ENCODE data around the gene TSC1. TPM values are rescaled to one million over a fixed set of nuclear protein-coding genes. Genes with fewer than 3 reads are reported as not detected.
A peak's percentile ranks its signal among the peaks of the same experiment; 100 is the strongest.
"Not testable (repeated sequence)": the region's sequence is repeated elsewhere in the genome, so short reads cannot be mapped to it uniquely, and the experiment has no call there.

The TSC1 gene
- 18.7 and 29.0 TPM in 2 replicates for total RNA-seq

GRCh38 chr9:132944294-132945185 is at the start of gene TSC1:
Gene TSC1 (minus strand): TSS chr9:132944616. CDS start chr9:132928872, 15,744 bp downstream.
- DNase-seq (ENCODE audit: low read depth, low spot score), result peak; percentile 85

GRCh38 chr9:132993511-132993939 is 49.1 kb upstream of the TSC1 start:
- no peak for DNase-seq (ENCODE audit: low read depth, low spot score)

DNA sequence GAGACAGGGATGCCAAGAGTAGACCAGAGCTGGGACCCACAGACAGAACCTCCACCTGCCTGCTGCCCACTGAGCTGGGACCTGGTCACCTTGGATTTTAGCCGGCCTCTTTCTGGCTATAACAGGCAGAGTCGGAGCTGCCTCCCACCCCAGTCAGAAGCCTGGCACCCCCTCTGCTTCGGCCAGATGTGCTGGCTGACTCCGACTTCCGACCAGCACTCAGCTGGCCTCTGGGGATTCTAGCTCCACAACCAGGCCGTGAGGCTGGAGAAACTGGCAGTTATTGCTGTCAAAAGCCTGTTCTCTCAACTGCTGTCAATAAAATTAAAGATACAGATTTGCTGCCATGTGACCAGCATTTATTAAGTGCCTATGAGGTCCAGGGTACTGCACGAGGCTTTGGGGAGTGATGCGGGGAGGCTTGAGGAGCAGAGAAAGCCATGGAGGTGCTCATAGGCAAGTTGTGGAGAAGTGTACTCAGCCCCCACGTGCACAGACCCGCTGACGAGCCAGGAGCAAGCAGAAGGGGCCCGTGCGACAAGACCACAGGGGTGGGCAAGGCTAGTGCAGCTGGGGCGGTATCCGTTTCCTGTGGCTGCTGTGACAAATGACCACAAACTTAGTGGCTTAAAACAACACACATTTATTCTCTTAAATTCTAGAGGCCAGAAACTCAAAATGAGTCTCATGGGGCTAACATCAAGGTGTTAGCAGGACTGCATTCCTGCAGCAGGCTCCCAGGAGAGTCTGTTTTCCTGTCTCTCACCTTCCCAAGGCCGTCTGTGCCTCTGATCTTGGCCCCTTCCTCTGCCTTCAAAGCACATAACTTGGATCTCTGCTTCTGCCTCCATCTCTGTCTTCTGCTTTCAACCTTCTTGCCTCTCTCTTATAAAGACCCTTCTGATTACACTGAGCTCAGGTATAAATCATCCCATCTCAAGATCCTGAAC is 47.2 kb upstream of the TSC1 start:
- no peak for DNase-seq (ENCODE audit: low read depth, low spot score)

- no peak for DNase-seq (ENCODE audit: low read depth, low spot score)
Measured at GRCh38 chr9:132990781-132991180, 46.4 kb upstream of the TSC1 start.

GRCh38 chr9:132989998-132990557 is 45.7 kb upstream of the TSC1 start:
- not testable (repeated sequence) for DNase-seq (ENCODE audit: low read depth, low spot score)

- no peak for DNase-seq (ENCODE audit: low read depth, low spot score)
Measured at GRCh38 chr9:132989414-132989996, 45.1 kb upstream of the TSC1 start.

- no peak for DNase-seq (ENCODE audit: low read depth, low spot score)
Measured at GRCh38 chr9:132989014-132989310, 44.5 kb upstream of the TSC1 start.

DNA sequence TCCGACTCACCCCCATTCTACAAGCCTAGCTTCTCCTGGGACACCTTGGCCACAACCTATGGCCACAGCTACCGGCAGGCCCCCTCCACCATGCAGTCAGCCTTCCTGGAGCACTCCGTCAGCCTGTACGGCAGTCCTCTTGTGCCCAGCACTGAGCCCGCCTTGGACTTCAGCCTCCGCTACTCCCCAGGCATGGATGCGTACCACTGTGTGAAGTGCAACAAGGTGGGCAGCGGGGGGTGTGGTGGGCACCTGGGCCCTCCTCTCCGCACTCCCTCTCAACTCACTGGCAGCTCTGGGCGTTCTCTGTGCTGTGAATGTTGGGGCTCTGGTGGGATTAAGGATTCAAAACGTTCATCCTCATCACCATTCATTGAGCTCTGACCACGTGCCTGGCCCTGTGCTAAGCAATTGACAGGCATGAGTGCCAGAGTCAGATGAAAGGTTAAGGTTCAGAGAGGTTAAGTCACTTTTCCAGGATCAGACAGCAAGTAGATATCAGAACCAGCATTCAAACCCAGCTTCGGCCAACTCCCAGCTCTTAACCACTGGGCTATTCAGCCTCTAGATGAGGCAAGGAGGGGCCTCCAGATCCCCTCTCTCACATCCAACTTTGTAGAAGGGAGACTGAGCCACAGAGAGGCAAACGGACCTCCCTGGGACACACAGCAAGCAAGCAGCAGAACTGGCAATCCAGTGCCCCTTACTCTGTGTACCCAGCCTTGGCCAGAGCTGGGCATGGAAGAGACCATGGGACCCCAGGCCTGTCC is 44.0 kb upstream of the TSC1 start:
- DNase-seq (ENCODE audit: low read depth, low spot score), result no peak

GRCh38 chr9:132986640-132987620 is 42.5 kb upstream of the TSC1 start:
- no peak for DNase-seq (ENCODE audit: low read depth, low spot score)

GRCh38 chr9:132986114-132986513 is 41.7 kb upstream of the TSC1 start:
- DNase-seq (ENCODE audit: low read depth, low spot score), result no peak

DNA sequence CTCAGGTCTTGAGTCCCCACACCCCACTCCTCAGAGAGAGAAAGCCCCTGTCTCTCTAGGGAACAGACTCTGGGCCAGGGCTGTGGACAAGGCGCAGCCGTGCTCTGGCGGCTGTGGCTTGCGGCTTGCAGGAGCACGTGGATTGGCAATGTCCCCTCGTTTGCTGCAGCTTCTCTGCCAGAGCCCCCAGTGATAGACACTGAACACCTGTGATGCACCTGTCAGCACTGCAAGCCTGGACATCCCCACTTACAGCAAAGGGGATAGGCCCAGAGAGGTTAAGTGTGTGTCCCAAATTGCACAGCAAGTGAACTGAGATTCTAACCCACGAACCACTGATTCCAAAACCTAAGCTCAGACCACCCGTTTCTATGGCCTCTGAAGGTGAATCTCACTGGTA is 41.1 kb upstream of the TSC1 start:
- no peak for DNase-seq (ENCODE audit: low read depth, low spot score)

DNA sequence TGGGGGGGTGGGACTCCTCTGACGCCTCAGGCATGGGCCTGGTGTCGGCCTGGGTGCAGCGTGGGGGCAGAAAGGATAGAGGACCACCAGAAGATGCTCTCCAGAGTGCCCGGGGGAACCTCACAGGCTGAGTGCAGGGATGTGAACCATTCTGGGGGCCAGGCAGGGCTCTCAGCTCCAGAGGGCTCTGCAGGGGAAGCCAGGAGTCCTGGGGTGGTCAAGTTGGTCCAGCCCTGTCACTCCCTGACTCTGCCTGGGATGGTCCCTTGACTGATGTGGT is 40.6 kb upstream of the TSC1 start:
- DNase-seq (ENCODE audit: low read depth, low spot score), result no peak

- no peak for DNase-seq (ENCODE audit: low read depth, low spot score)
Measured at GRCh38 chr9:132984202-132985070, 40.0 kb upstream of the TSC1 start.

DNA sequence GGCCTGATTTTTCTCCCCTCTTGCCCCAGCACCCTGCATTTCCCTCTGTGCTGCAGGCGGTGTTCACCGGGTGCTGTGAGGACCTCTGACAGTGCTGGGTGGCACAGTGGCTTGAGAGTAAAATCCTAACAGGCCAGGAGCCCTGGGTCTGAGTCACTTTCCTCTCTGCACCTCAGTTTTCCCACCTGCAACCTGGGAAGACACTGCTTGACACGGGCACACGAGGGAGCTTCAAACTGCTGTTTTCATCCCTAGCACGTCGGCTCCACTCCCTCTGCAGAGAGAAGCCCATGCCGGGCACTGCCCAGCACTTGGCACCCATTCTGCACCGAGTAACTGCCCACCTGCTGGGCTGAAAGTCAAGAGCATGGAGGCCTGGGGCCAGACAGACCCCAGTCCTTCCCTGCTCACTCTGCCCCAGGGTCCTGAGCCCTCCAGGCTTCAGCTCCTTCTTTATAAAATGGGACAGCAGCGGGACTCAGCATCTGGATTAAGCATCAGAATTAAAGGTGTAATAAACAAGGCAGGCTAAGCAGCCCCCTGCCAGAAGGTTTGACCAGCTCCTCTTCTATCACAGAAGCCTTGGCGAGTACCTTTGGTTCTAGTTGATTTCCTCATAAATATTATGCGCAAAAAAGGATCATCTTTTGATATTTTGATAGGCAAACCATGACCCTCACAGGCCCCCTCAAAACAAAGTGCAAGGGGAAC is 39.2 kb upstream of the TSC1 start:
- no peak for DNase-seq (ENCODE audit: low read depth, low spot score)

GRCh38 chr9:132982458-132982857 is 38.0 kb upstream of the TSC1 start:
- no peak for DNase-seq (ENCODE audit: low read depth, low spot score)

DNA sequence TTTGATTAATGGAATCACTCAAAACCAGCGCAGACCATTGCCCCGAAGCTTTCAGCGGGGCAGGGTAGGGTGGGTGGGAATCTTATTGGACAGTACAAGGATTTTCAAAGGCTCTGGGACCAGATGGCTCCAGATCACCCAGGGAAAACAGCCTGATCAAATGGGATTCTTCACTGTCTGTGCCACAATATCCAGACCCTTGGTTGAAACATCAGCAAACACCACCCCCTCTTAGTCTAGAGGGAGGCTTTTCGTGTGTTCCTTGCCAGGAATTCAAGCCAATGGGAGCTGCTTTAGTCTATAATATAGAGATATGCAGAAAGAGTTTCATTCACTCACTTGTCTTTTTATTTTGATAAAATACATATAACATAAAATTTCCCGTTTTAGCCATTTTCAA is 35.7 kb upstream of the TSC1 start:
- DNase-seq (ENCODE audit: low read depth, low spot score), result no peak

DNA sequence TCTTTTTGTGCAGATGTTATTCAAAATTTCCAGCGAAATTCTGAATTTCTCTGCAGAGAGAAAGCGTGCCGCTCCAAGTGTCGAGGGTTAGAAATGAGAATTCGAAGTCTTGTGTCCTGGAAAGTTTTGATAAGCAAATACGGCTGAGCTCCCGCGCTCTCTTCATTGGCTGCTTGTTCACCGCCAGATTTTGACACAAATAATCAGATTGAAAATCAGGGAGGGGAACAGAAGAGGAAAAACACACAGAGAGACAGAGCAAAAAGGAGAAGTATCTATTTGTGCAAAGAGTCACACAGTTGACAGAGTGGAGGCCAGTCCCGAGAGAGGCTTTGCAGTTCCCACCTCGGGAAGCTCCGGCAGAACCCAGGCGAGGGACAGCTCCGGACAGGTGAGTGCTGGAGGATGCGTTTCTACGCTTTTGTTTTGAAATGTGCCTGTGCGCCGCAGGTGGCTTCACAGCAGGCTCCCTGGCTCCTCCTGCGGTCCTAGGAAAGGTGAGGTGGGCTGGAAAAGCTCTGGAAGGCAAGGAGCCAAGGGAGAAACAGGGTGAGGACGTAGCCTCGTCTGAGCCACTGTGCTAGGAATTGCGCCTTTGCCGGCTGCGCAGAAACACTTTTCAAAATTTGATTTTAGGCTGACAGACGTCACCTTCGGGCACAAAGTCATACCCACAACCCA is 34.2 kb upstream of the TSC1 start, which contains the start of gene GFI1B:
Gene GFI1B, plus strand, starts transcription at position 244 of the 681 bp plus-strand sequence. CDS start 7,985 bp downstream, outside the sequence.
- DNase-seq (ENCODE audit: low read depth, low spot score), result no peak

GRCh38 chr9:132978112-132978450 is 33.7 kb upstream of the TSC1 start:
- DNase-seq (ENCODE audit: low read depth, low spot score), result no peak
